ENCODE measurements around the gene PCCA. TPM values are rescaled to one million over a fixed set of nuclear protein-coding genes. Genes with fewer than 3 reads are reported as not detected.

PCCA gene
- total and polyA plus RNA-seq, 7 donors = 18.0 to 45.6 (median 42.8) TPM

DNA sequence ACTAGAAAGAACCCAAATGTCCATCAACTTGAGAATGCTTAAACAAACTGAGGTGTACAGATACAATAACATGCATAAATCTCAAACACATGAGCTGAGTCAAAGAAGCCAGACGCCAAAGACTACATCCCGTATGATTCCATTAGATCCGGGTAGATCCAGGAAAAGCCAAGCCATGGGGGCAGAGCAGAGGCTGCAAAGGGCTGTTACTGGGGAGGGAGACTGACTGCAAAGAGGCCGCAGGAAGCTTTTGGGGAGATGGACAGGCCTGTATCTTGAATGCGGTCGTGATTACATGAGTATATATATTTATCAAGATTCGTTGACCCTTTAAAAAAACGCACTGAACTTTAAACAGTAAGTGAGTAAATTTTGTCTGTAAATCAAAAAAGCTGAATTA lies 471.0 kb downstream of the PCCA start:
- intact Hi-C loops (cut with DNase I) = no loop called here
- Histone ChIP-seq H3K4me1 (no peaks in the 10 kb centered on the region), H3K4me3 (no peak overlapping the region), H3K27ac (no peak overlapping the region), H3K27me3 (no peaks in the 10 kb centered on the region), H3K36me3 (no peaks in the 10 kb centered on the region), H3K9me3 (no peaks in the 10 kb centered on the region)
- DNase-seq = no peak
- WGBS, 2 donors = 92 to 94% methylated on average over 8 of the region's 8 CpGs
- no peak for TF ChIP-seq EP300 (IDR thresholded peaks at IDR 0.05)
- TF ChIP-seq POLR2AphosphoS5 (IDR thresholded peaks at IDR 0.05) = no peak
- TF ChIP-seq CTCF (IDR thresholded peaks at IDR 0.05) = no peak
- TF ChIP-seq POLR2A (IDR thresholded peaks at IDR 0.05) = no peak

- Histone ChIP-seq H3K27ac (no peak overlapping the region), H3K4me1 (no peaks in the 10 kb centered on the region), H3K9me3 (no peaks in the 10 kb centered on the region), H3K27me3 (no peaks in the 10 kb centered on the region), H3K4me3 (no peak overlapping the region), H3K36me3 (no peaks in the 10 kb centered on the region)
- intact Hi-C loops (cut with DNase I) = no loop called here
- no peak for TF ChIP-seq CTCF (IDR thresholded peaks at IDR 0.05)
- no peak for TF ChIP-seq POLR2A (IDR thresholded peaks at IDR 0.05)
- no peak for DNase-seq
- 95 to 96% methylated on average over 15 of the region's 15 CpGs for WGBS, 2 donors
These were observed 471.7 kb downstream of the PCCA start for GRCh38 chr13:100560498-100561157.

GRCh38 chr13:100561158-100561499 lies 472.2 kb downstream of the PCCA start:
- no peak for TF ChIP-seq CTCF (IDR thresholded peaks at IDR 0.05)
- TF ChIP-seq EP300 (IDR thresholded peaks at IDR 0.05) = no peak
- TF ChIP-seq POLR2AphosphoS5 (IDR thresholded peaks at IDR 0.05) = no peak
- TF ChIP-seq POLR2A (IDR thresholded peaks at IDR 0.05) = no peak
- DNase-seq = no peak
- Histone ChIP-seq H3K4me1 (no peaks in the 10 kb centered on the region), H3K9me3 (no peaks in the 10 kb centered on the region), H3K36me3 (no peaks in the 10 kb centered on the region), H3K4me3 (no peak overlapping the region), H3K27me3 (no peaks in the 10 kb centered on the region), H3K27ac (no peak overlapping the region)
- intact Hi-C loops (cut with DNase I) = no loop called here
- WGBS, 2 donors = 74 to 89% methylated on average over 2 of the region's 2 CpGs

DNA sequence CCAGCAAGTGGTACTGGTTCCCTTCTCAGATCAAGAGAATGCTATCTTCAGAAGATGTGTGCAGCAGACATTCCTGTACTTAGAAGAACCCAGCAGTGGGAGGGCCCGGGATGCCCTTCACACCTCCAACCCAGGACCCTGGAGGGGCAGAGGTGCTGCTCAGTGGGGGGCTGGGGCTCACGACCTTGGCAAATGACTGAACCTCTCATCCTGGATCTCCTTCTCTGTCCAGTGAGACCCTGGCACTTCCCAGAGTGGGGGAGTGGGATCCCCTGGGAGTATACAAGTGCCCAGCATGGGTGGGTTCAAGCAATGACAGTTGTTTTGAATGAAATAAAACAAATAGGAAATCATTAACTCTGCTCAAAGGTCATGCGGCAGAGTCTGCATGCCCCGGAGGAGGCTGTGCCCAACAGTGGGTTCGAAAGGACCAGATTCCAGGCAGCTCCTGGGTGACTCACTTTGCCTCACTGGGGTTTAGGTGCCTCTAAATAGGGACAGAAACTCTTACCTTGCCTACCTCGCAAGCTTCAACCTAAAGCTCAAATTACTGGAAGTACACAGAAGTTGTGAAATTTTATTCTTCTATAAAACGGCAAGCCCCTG lies 472.8 kb downstream of the PCCA start:
- no peak for TF ChIP-seq EP300 (IDR thresholded peaks at IDR 0.05)
- intact Hi-C loops (cut with DNase I) = no loop called here
- Histone ChIP-seq H3K27me3 (no peaks in the 10 kb centered on the region), H3K4me3 (no peak overlapping the region), H3K27ac (no peak overlapping the region), H3K9me3 (no peaks in the 10 kb centered on the region), H3K4me1 (no peaks in the 10 kb centered on the region), H3K36me3 (no peaks in the 10 kb centered on the region)
- 43 to 60% methylated on average over 7 of the region's 7 CpGs for WGBS, 2 donors
- DNase-seq = no peak

DNA sequence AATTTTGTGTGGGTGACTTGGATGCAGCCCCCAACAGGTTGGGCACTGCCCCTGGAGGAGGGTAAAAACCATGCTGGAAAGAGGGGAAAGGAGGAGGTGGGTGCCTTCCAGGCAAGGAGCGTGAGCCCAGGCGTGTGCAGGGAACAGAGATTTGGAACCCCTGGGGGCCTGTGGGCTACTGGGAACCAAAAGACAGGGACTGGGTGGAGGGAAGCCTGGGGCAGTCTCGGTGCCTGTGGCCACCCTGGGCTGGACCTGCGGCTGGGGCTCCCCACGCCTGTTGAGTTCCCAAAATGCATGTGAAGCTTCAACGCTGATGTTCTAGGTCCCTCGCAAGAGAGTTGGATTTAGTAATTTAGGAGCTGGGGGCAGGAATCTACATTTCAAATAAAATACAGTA lies 474.9 kb downstream of the PCCA start:
- no peaks in the 10 kb centered on the region for H3K36me3 ChIP-seq
- H3K4me1 ChIP-seq = no peaks in the 10 kb centered on the region
- no peaks in the 10 kb centered on the region for H3K27me3 ChIP-seq
- TF ChIP-seq POLR2A (IDR thresholded peaks at IDR 0.05) = no peak
- no peak for TF ChIP-seq CTCF (IDR thresholded peaks at IDR 0.05)
- no peak for TF ChIP-seq POLR2AphosphoS5 (IDR thresholded peaks at IDR 0.05)
- no peak for TF ChIP-seq EP300 (IDR thresholded peaks at IDR 0.05)
- H3K27ac ChIP-seq = no peak overlapping the region
- DNase-seq = no peak
- no peak overlapping the region for H3K4me3 ChIP-seq
- intact Hi-C loops (cut with DNase I) = no loop called here
- whole genome bisulfite sequencing, 2 donors = 94 to 97% methylated on average over 7 of the region's 7 CpGs
- H3K9me3 ChIP-seq = no peaks in the 10 kb centered on the region
